ENCODE measurements around the gene ASCC2. TPM values are rescaled to one million over a fixed set of nuclear protein-coding genes. Genes with fewer than 3 reads are reported as not detected.

Gene ASCC2
- total and polyA plus RNA-seq, 2 donors from 2014 or later: 41.9 to 51.3 TPM

DNA sequence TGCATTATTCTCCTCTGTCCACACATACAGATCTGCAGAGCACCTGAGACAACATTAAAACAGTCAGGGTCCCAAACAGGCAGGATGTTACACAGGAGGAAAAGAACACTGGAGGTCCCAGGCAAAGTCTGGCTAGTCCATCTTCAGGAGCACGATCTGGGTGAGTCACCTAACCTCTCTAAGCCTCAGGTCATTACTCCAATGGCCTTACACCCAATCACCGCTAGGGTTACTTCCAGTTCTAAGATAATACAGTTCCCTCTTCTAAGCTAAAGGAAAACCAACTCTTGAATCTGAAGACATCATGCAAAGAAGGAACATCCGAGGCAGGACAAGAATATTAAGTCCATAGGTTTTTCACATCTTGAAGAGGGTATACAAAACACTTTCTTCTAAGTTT lies 24.5 kb downstream of the ASCC2 start:
- Histone ChIP-seq H3K27ac (ENCODE audit: low read depth in 2 of 2, low read length in 2 of 2) (no peak overlapping the region), H3K4me1 (ENCODE audit: control insufficient read depth in 2 of 3, insufficient read depth in 2 of 3, low read depth in 1 of 3, low read length in 3 of 3) (peaks cover 0 to 2% (median 0%) of the 10 kb centered on the region in 3 donors), H3K4me3 (ENCODE audit: low read length in 3 of 3) (no peak overlapping the region), H3K36me3 (ENCODE audit: control insufficient read depth in 2 of 3, insufficient read depth in 3 of 3, low read length in 3 of 3) (peaks cover 0 to 39% (median 30%) of the 10 kb centered on the region in 3 donors), H3K27me3 (ENCODE audit: control insufficient read depth, insufficient read depth, low read length) (no peaks in the 10 kb centered on the region), H3K9ac (ENCODE audit: low read length in 3 of 3) (no peak overlapping the region), H3K9me3 (ENCODE audit: control insufficient read depth in 2 of 3, insufficient read depth in 1 of 3, low read length in 3 of 3) (no peaks in the 10 kb centered on the region)
- TF ChIP-seq CTCF (IDR thresholded peaks at IDR 0.05; ENCODE audit: borderline replicate concordance, extremely low read depth, insufficient read depth): no peak
- intact Hi-C loops (cut with DNase I): no loop called here
- FAIRE-seq (no peak), DNase-seq (no peak)

DNA sequence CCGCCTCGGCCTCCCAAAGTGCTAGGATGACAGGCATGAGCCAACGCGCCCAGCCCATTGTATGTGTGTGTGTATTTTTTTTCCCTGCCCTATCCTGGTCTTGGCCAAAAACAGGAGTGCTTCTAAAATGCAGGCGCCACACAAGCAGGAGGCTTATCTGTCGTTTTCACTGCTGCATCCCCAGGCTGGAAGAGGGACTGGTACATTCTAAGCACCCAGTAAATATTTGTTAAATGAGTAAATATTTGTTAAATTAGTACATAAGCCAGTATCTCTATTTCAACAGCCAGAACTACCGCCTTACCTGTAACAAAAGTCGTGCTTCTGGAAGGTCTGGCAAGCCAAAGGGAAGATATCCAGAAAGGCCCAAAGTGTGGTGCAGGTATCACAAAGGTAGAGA lies 24.9 kb downstream of the ASCC2 start:
- FAIRE-seq (no peak), DNase-seq (no peak)
- peaks cover 0 to 43% (median 32%) of the 10 kb centered on the region in 3 donors for H3K36me3 ChIP-seq (ENCODE audit: control insufficient read depth in 2 of 3, insufficient read depth in 3 of 3, low read length in 3 of 3)
- intact Hi-C loops (cut with DNase I): no loop called here
- no peak for TF ChIP-seq CTCF (IDR thresholded peaks at IDR 0.05; ENCODE audit: borderline replicate concordance, extremely low read depth, insufficient read depth)
- H3K4me3 ChIP-seq (ENCODE audit: low read length in 3 of 3): no peak overlapping the region
- H3K27ac ChIP-seq (ENCODE audit: low read depth in 2 of 2, low read length in 2 of 2): no peak overlapping the region
- peaks cover 0 to 2% (median 0%) of the 10 kb centered on the region in 3 donors for H3K4me1 ChIP-seq (ENCODE audit: control insufficient read depth in 2 of 3, insufficient read depth in 2 of 3, low read depth in 1 of 3, low read length in 3 of 3)
- no peak overlapping the region for H3K9ac ChIP-seq (ENCODE audit: low read length in 3 of 3)
- no peaks in the 10 kb centered on the region for H3K9me3 ChIP-seq (ENCODE audit: control insufficient read depth in 2 of 3, insufficient read depth in 1 of 3, low read length in 3 of 3)
- H3K27me3 ChIP-seq (ENCODE audit: control insufficient read depth, insufficient read depth, low read length): no peaks in the 10 kb centered on the region

DNA sequence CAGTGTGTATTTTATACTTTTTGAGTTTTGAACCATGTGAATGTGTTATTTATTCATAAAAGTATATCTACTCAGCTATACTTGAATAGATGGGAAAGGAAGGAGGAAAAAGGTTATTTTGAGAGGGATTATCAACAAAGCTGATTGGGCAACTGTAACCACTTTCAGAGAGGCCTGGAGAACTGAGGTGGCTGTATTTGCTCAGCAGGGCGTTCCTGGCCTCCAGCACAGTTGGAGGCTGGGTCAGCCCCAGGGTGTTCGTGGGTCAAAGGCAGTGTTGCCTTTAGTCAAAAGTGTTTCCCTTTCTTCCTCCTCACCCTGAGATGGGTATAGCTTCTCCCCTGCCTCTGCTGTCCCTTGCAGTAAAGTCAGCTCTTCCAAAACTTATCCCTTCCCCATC lies 26.7 kb downstream of the ASCC2 start:
- no peak overlapping the region for H3K27ac ChIP-seq (ENCODE audit: low read depth in 2 of 2, low read length in 2 of 2)
- no peak overlapping the region for H3K9ac ChIP-seq (ENCODE audit: low read length in 3 of 3)
- H3K4me1 ChIP-seq (ENCODE audit: control insufficient read depth in 2 of 3, insufficient read depth in 2 of 3, low read depth in 1 of 3, low read length in 3 of 3): peaks cover 0 to 2% (median 0%) of the 10 kb centered on the region in 3 donors
- peaks cover 0 to 57% (median 41%) of the 10 kb centered on the region in 3 donors for H3K36me3 ChIP-seq (ENCODE audit: control insufficient read depth in 2 of 3, insufficient read depth in 3 of 3, low read length in 3 of 3)
- H3K4me3 ChIP-seq (ENCODE audit: low read length in 3 of 3): no peak overlapping the region
- intact Hi-C loops (cut with DNase I): no loop called here
- DNase-seq (no peak), FAIRE-seq (no peak)
- H3K9me3 ChIP-seq (ENCODE audit: control insufficient read depth in 2 of 3, insufficient read depth in 1 of 3, low read length in 3 of 3): no peaks in the 10 kb centered on the region
- no peak for TF ChIP-seq CTCF (IDR thresholded peaks at IDR 0.05; ENCODE audit: borderline replicate concordance, extremely low read depth, insufficient read depth)
- H3K27me3 ChIP-seq (ENCODE audit: control insufficient read depth, insufficient read depth, low read length): no peaks in the 10 kb centered on the region

DNA sequence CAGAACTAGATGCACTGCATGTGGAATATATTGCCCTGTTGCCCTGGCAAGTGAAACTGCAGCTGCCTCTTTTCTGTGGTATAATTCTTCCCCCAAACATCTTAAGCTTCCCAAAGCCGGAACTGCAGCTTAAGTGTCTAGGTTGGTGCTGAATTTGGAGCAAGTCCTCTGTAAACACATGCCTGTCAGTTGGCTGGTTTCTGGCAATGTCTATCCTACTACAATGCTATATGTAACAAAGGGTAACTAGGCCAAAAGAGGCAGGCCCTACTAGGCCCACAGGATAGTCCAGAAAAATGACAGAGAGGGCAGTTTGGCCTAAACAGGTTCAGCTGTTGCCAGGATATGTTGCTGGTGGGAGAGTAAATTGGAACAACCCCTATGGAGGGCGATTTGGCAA lies 27.9 kb downstream of the ASCC2 start:
- Histone ChIP-seq H3K27ac (ENCODE audit: low read depth in 2 of 2, low read length in 2 of 2) (no peak overlapping the region), H3K36me3 (ENCODE audit: control insufficient read depth in 2 of 3, insufficient read depth in 3 of 3, low read length in 3 of 3) (peaks cover 3 to 68% (median 50%) of the 10 kb centered on the region in 3 donors), H3K9ac (ENCODE audit: low read length in 3 of 3) (no peak overlapping the region), H3K27me3 (ENCODE audit: control insufficient read depth, insufficient read depth, low read length) (no peaks in the 10 kb centered on the region), H3K4me3 (ENCODE audit: low read length in 3 of 3) (no peak overlapping the region), H3K4me1 (ENCODE audit: control insufficient read depth in 2 of 3, insufficient read depth in 2 of 3, low read depth in 1 of 3, low read length in 3 of 3) (peaks cover 0 to 2% (median 0%) of the 10 kb centered on the region in 3 donors), H3K9me3 (ENCODE audit: control insufficient read depth in 2 of 3, insufficient read depth in 1 of 3, low read length in 3 of 3) (no peaks in the 10 kb centered on the region)
- FAIRE-seq (no peak), DNase-seq (no peak)
- intact Hi-C loops (cut with DNase I): no loop called here
- no peak for TF ChIP-seq CTCF (IDR thresholded peaks at IDR 0.05; ENCODE audit: borderline replicate concordance, extremely low read depth, insufficient read depth)

Measured in kidney (tissue), 14 donors.